GM06990 (cell line): Measurements from ENCODE around the gene JMJD7.

Experiments used
- DNase-seq: peaks from one replicate; pipeline ENCODE4 v3.0.0-alpha.2; 2011; ENCODE audit not compliant: insufficient read length; ENCODE audit errors: extremely low read depth
- H3K27me3 ChIP-seq: replicated peaks from 2 replicates; pipeline ENCODE4 v1.6.0; 2011; ENCODE audit warnings: low read length; ENCODE audit not compliant: control insufficient read depth, insufficient read depth
- H3K36me3 ChIP-seq: 2 replicates; pipeline ENCODE4 v1.5.1; 2011; ENCODE audit warnings: low read length; ENCODE audit not compliant: control insufficient read depth, insufficient read depth
- H3K4me3 ChIP-seq: replicated peaks from 2 replicates; pipeline ENCODE4 v1.5.1; 2011; ENCODE audit warnings: low read depth, mild to moderate bottlenecking, control low read depth, low read length
- CTCF ChIP-seq: IDR thresholded peaks from 2 replicates; pipeline ENCODE4 v1.5.1; 2011; ENCODE audit warnings: low read length, control low read depth, mild to moderate bottlenecking, inconsistent platforms; ENCODE audit not compliant: insufficient read depth, poor library complexity, severe bottlenecking

Gene JMJD7

GRCh38 chr15:41795996-41796856, 31.7 kb upstream of the JMJD7 start:
- Histone ChIP-seq H3K4me3 (no peak overlapping the region), H3K27me3 (no peaks in the 10 kb centered on the region), H3K36me3 (peaks cover 4% of the 10 kb centered on the region)
- no peak for DNase-seq
- no peak for TF ChIP-seq CTCF

- no peak for TF ChIP-seq CTCF
- peaks cover 4% of the 10 kb centered on the region for H3K36me3 ChIP-seq
- H3K27me3 ChIP-seq = no peaks in the 10 kb centered on the region
- H3K4me3 ChIP-seq = no peak overlapping the region
- no peak for DNase-seq
Observed at GRCh38 chr15:41797201-41797944, 30.5 kb upstream of the JMJD7 start.

GRCh38 chr15:41798607-41799487, 29.0 kb upstream of the JMJD7 start:
- Histone ChIP-seq H3K4me3 (no peak overlapping the region), H3K27me3 (no peaks in the 10 kb centered on the region), H3K36me3 (peaks cover 4% of the 10 kb centered on the region)
- TF ChIP-seq CTCF = no peak
- no peak for DNase-seq

- peaks cover 4% of the 10 kb centered on the region for H3K36me3 ChIP-seq
- no peak for DNase-seq
- no peak for TF ChIP-seq CTCF
- no peak overlapping the region for H3K4me3 ChIP-seq
- H3K27me3 ChIP-seq = no peaks in the 10 kb centered on the region
Observed at GRCh38 chr15:41799488-41799805, 28.4 kb upstream of the JMJD7 start.

- TF ChIP-seq CTCF = no peak
- no peaks in the 10 kb centered on the region for H3K27me3 ChIP-seq
- no peak overlapping the region for H3K4me3 ChIP-seq
- no peak for DNase-seq
- peaks cover 4% of the 10 kb centered on the region for H3K36me3 ChIP-seq
Observed at GRCh38 chr15:41801185-41801584, 26.7 kb upstream of the JMJD7 start.
